Hepatic stellate cell (primary cell): ENCODE results near the gene FNBP1.

ENCODE experiments used
- DNase-seq: peaks from one replicate; pipeline ENCODE4 v3.0.0; 2011; ENCODE audit warnings: low spot score

FNBP1 gene

GRCh38 chr9:130045725-130046450 lies 2.9 kb upstream of the FNBP1 start:
- DNase-seq, result no peak

- DNase-seq, result peak; percentile 51
Measured at GRCh38 chr9:130043654-130044623, 950 bp upstream of the FNBP1 start.

GRCh38 chr9:130042406-130042884 lies 544 bp downstream of the FNBP1 start:
- DNase-seq, result peak; percentile 44

- DNase-seq, result peak; percentile 62
Measured at GRCh38 chr9:130041648-130042405, 1.2 kb downstream of the FNBP1 start.

GRCh38 chr9:130040984-130041647 lies 1.9 kb downstream of the FNBP1 start:
- DNase-seq, result no peak

GRCh38 chr9:130039528-130040147 lies 3.4 kb downstream of the FNBP1 start:
- DNase-seq, result no peak

GRCh38 chr9:130036099-130036498 lies 6.9 kb downstream of the FNBP1 start:
- peak; percentile 28 for DNase-seq

- DNase-seq, result peak; percentile 63
Measured at GRCh38 chr9:130034570-130034969, 8.4 kb downstream of the FNBP1 start.

GRCh38 chr9:130030651-130031127 lies 12.3 kb downstream of the FNBP1 start:
- DNase-seq, result no peak

- DNase-seq, result no peak
Measured at GRCh38 chr9:130029223-130029973, 13.6 kb downstream of the FNBP1 start.

GRCh38 chr9:130028493-130029222 lies 14.3 kb downstream of the FNBP1 start:
- DNase-seq, result no peak

GRCh38 chr9:130027533-130028365 lies 15.2 kb downstream of the FNBP1 start:
- no peak for DNase-seq

GRCh38 chr9:130026583-130027340 lies 16.2 kb downstream of the FNBP1 start:
- no peak for DNase-seq

GRCh38 chr9:130024597-130024994 lies 18.4 kb downstream of the FNBP1 start:
- no peak for DNase-seq

GRCh38 chr9:130023994-130024596 lies 18.9 kb downstream of the FNBP1 start:
- DNase-seq, result no peak

- no peak for DNase-seq
Measured at GRCh38 chr9:130023144-130023787, 19.7 kb downstream of the FNBP1 start.
